Measurements from ENCODE around the gene CDKAL1.

- TF ChIP-seq POLR2AphosphoS5 (IDR thresholded peaks at IDR 0.05; ENCODE audit: insufficient read depth in 1 of 2, low read depth in 1 of 2) (no peak), CTCF (IDR thresholded peaks at IDR 0.05) (no peak), POLR2A (IDR thresholded peaks at IDR 0.05) (no peak)
Observed at GRCh38 chr6:20817806-20818320, 283.6 kb downstream of the CDKAL1 start.

All from vagina (tissue), 2 donors.